PC-9 (cell line): ENCODE measurements around the gene CCDC71L. TPM values are rescaled to one million over a fixed set of nuclear protein-coding genes. Genes with fewer than 3 reads are reported as not detected.

Experiments
- BruUV-seq: library from RNA; stranded (reverse); fragments of 400-500 nt; replicated peaks from 2 replicates; lab custom pipeline; 2021; lab: Mats Ljungman, UMichigan
- CTCF ChIA-PET: fragments of 300-600 bp; sonication (Branson Sonifier 250); formaldehyde crosslinking; loops from one replicate; lab custom pipeline; 2022; ENCODE audit warnings: antibody characterized with exemption; lab: Charles Lee
- POLR2A ChIA-PET: fragments of 300-600 bp; sonication (Branson Sonifier 250); formaldehyde crosslinking; loops from one replicate; lab custom pipeline; 2022; ENCODE audit warnings: antibody characterized with exemption; ENCODE audit not compliant: unreplicated experiment; lab: Charles Lee
- DNase-seq, 2 experiments: peaks; one replicate each; pipeline versions ENCODE4 v3.0.0 to v3.0.0-alpha.2; 2015 to 2022; ENCODE audit warnings: mixed read lengths in 1 of 2
- H2AFZ ChIP-seq: fragments of 200-600 bp; sonication (generic); 2 replicates; pipeline ENCODE4 v1.8.1; 2017; ENCODE audit warnings: antibody characterized with exemption
- H3F3A ChIP-seq: fragments of 200-600 bp; sonication (generic); 2 replicates; pipeline ENCODE4 v1.8.1; 2017; ENCODE audit warnings: antibody characterized with exemption, mild to moderate bottlenecking, low read depth; ENCODE audit not compliant: insufficient read depth
- H3K27ac ChIP-seq: fragments of 200-600 bp; sonication (generic); 2 replicates; pipeline ENCODE4 v1.6.1; 2016; ENCODE audit warnings: mixed run types
- H3K27me3 ChIP-seq: fragments of 200-600 bp; sonication (generic); 2 replicates; pipeline ENCODE4 v1.6.1; 2016; ENCODE audit warnings: low read depth, mixed run types; ENCODE audit not compliant: insufficient read depth
- H3K36me3 ChIP-seq: fragments of 200-600 bp; sonication (generic); 2 replicates; pipeline ENCODE4 v1.6.1; 2016; ENCODE audit warnings: low read depth, mixed run types
- H3K4me1 ChIP-seq: fragments of 200-600 bp; sonication (generic); replicated peaks from 2 replicates; pipeline ENCODE4 v1.6.1; 2016; ENCODE audit warnings: mixed run types; ENCODE audit not compliant: insufficient read depth
- H3K4me2 ChIP-seq: fragments of 200-600 bp; sonication (generic); 2 replicates; pipeline ENCODE4 v1.6.1; 2017; ENCODE audit warnings: mixed run types
- H3K4me3 ChIP-seq: fragments of 200-600 bp; sonication (generic); 2 replicates; pipeline ENCODE4 v1.6.1; 2016; ENCODE audit warnings: mixed run types
- H3K79me2 ChIP-seq: fragments of 200-600 bp; sonication (generic); 2 replicates; pipeline ENCODE4 v1.6.1; 2017; ENCODE audit warnings: low read depth, mixed run types
- H3K9me2 ChIP-seq: fragments of 200-600 bp; sonication (generic); 2 replicates; pipeline ENCODE4 v1.8.1; 2017; ENCODE audit warnings: mild to moderate bottlenecking; ENCODE audit not compliant: insufficient read depth
- H3K9me3 ChIP-seq: fragments of 200-600 bp; sonication (generic); 2 replicates; pipeline ENCODE4 v1.8.1; 2016; ENCODE audit warnings: low read depth; ENCODE audit not compliant: insufficient read depth
- H4K20me1 ChIP-seq: fragments of 200-600 bp; sonication (generic); 2 replicates; pipeline ENCODE4 v1.8.1; 2017; ENCODE audit not compliant: insufficient read depth
- CTCF ChIP-seq: fragments of 200-600 bp; sonication (generic); conservative IDR thresholded peaks from 2 replicates; pipeline ENCODE4 v1.6.1; 2017; ENCODE audit warnings: mixed run types, antibody characterized with exemption, mild to moderate bottlenecking, moderate library complexity
- EZH2 ChIP-seq: fragments of 200-600 bp; sonication (generic); IDR thresholded peaks from 2 replicates; pipeline ENCODE4 v1.8.0; 2017; ENCODE audit warnings: antibody characterized with exemption, low read depth
- intact Hi-C: fragments of 100-400 bp; cut with micrococcal nuclease; formaldehyde crosslinking; loops from one replicate; pipeline ENCODE4 v1.10.0; 2022; ENCODE audit not compliant: unreplicated experiment
- total RNA-seq: library from RNA; stranded (reverse); gene quantifications from 2 replicates; pipeline ENCODE4 v1.2.3, GENCODE V29; 2021

Gene CCDC71L
- total RNA-seq, 1 experiment from 2014 or later, result 18.4 TPM

- Histone ChIP-seq H3K36me3 (no peaks in the 10 kb centered on the region), H3F3A (no peaks in the 10 kb centered on the region; the same call in 1 of the 2 replicates), H4K20me1 (no peaks in the 10 kb centered on the region), H3K27me3 (no peaks in the 10 kb centered on the region), H3K27ac (no peak overlapping the region), H3K4me1 (peaks cover under 1% of the 10 kb centered on the region; the same call in 1 of the 2 replicates), H3K79me2 (peaks cover 1% of the 10 kb centered on the region; the same call in 1 of the 2 replicates), H2AFZ (no peak overlapping the region), H3K9me3 (no peaks in the 10 kb centered on the region), H3K4me3 (no peak overlapping the region), H3K4me2 (no peak overlapping the region), H3K9me2 (no peaks in the 10 kb centered on the region)
- DNase-seq, result no peak
- no TSS peak for BruUV-seq
- intact Hi-C loops, result no loop called here
- ChIA-PET POLR2A (no interaction called here), CTCF (no interaction called here)
- TF ChIP-seq EZH2 (no peak), CTCF (no peak)
These were observed 8.9 kb downstream of the CCDC71L start for GRCh38 chr7:106652092-106652491.

- no peaks in the 10 kb centered on the region for H3K9me3 ChIP-seq
- H2AFZ ChIP-seq, result no peak overlapping the region
- no peaks in the 10 kb centered on the region for H3K27me3 ChIP-seq
- H3K27ac ChIP-seq, result no peak overlapping the region
- no peaks in the 10 kb centered on the region for H3K79me2 ChIP-seq
- no peaks in the 10 kb centered on the region for H3K9me2 ChIP-seq
- H3K4me1 ChIP-seq, result no peaks in the 10 kb centered on the region
- H3K4me2 ChIP-seq, result no peak overlapping the region
- CTCF ChIA-PET, result no interaction called here
- no peak for TF ChIP-seq CTCF
- TF ChIP-seq EZH2, result no peak
- DNase-seq, result no peak
- no peaks in the 10 kb centered on the region for H3F3A ChIP-seq
- H3K4me3 ChIP-seq, result no peak overlapping the region
- H4K20me1 ChIP-seq, result no peaks in the 10 kb centered on the region
- POLR2A ChIA-PET, result interaction anchor here (0.7 kb wide), 1 partner anchor 664 kb away, joined by 4 read pairs; no protein-coding TSS in a partner anchor
- no TSS peak for BruUV-seq
- intact Hi-C loops, result no loop called here
- no peaks in the 10 kb centered on the region for H3K36me3 ChIP-seq
These were observed 14.7 kb downstream of the CCDC71L start for GRCh38 chr7:106646256-106646655.

GRCh38 chr7:106644999-106645398 is 16.0 kb downstream of the CCDC71L start:
- Histone ChIP-seq H3K4me3 (no peak overlapping the region), H3K27ac (no peak overlapping the region), H4K20me1 (no peaks in the 10 kb centered on the region), H3K9me2 (no peaks in the 10 kb centered on the region), H3K36me3 (no peaks in the 10 kb centered on the region), H3K4me1 (no peaks in the 10 kb centered on the region), H3F3A (no peaks in the 10 kb centered on the region), H3K4me2 (no peak overlapping the region), H2AFZ (no peak overlapping the region), H3K27me3 (no peaks in the 10 kb centered on the region), H3K79me2 (no peaks in the 10 kb centered on the region), H3K9me3 (no peaks in the 10 kb centered on the region)
- no peak for DNase-seq
- no TSS peak for BruUV-seq
- no peak for TF ChIP-seq CTCF
- TF ChIP-seq EZH2, result no peak
- POLR2A ChIA-PET, result no interaction called here
- CTCF ChIA-PET, result no interaction called here
- intact Hi-C loops, result no loop called here
